Activated naive CD8-positive, alpha-beta T cell treated with anti-CD3 and anti-CD28 coated beads for 36 hours (primary cell): ENCODE measurements around the gene TGM5. TPM values are rescaled to one million over a fixed set of nuclear protein-coding genes. Genes with fewer than 3 reads are reported as not detected.
A peak's percentile ranks its signal among the peaks of the same experiment; 100 is the strongest.
"Not testable (repeated sequence)": the region's sequence is repeated elsewhere in the genome, so short reads cannot be mapped to it uniquely, and the experiment has no call there.

ENCODE experiments used
- DNase-seq: peaks from one replicate; pipeline ENCODE4 v3.0.0; 2021
- H3K27ac Mint-ChIP-seq: one replicate; pipeline ENCODE4 v1.8.0; 2022; ENCODE audit warnings: mild to moderate bottlenecking, moderate library complexity, mixed read lengths
- H3K27me3 Mint-ChIP-seq: one replicate; pipeline ENCODE4 v1.8.0; 2022; ENCODE audit warnings: mild to moderate bottlenecking, mixed read lengths
- H3K36me3 Mint-ChIP-seq: one replicate; pipeline ENCODE4 v1.8.0; 2021; ENCODE audit warnings: mild to moderate bottlenecking, mixed read lengths
- H3K4me1 Mint-ChIP-seq: one replicate; pipeline ENCODE4 v1.8.0; 2021; ENCODE audit warnings: mixed read lengths
- H3K4me3 Mint-ChIP-seq: one replicate; pipeline ENCODE4 v1.8.0; 2022; ENCODE audit warnings: mild to moderate bottlenecking, moderate library complexity, mixed read lengths
- H3K9me3 Mint-ChIP-seq: one replicate; pipeline ENCODE4 v1.8.0; 2022; ENCODE audit warnings: mixed read lengths
- total RNA-seq, 2 experiments: library from RNA; stranded (reverse); gene quantifications; one replicate each; pipeline ENCODE4 v1.2.3, GENCODE V29; 2021

TGM5 gene
- total RNA-seq, 2 experiments from 2014 or later: 0.16 to 0.38 TPM

DNA sequence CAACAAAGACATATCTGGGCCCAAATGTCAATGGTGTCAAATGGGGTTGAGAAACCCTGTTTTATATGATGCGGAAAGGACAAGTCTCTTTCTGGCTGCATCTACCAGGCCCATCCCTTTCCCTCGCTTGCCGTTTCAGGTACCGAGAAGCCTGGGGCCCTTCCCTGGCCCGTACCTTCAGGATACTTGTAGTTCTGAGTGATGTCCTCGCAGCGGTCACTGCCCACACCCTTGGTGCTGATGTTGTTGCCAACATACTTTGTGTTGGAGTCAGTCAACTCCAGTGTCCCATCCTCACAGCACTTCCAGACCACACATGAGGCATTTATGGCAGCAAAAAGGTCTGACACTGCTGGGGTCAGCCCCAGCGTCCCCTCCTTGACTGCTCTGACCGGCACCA lies 59.7 kb downstream of the TGM5 start:
- Mint-ChIP-seq H3K4me1 (peaks cover 4% of the 10 kb centered on the region), H3K9me3 (no peaks in the 10 kb centered on the region), H3K4me3 (no peak overlapping the region), H3K27me3 (peaks cover 16% of the 10 kb centered on the region), H3K27ac (no peak overlapping the region), H3K36me3 (no peaks in the 10 kb centered on the region)
- no peak for DNase-seq

DNA sequence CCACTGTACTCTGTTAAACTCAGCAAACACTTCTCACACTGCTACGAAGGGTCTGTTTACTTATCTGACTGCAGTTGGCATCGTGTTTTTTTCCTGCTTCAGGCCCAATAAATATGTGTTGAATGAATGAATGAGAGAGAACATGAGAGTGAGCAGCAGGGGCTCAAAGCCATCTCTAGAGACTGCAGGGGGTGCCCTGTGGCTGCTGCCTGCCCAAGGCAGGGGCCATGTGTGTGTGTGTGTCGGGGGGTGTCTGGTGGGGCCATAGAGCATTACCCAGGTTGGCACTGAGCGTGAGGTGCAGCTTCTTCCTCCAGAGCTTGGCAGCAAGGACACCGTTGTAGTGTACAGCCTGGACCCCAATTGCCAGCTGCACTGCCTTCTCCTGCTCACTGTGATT lies 60.7 kb downstream of the TGM5 start:
- DNase-seq: no peak
- no peaks in the 10 kb centered on the region for H3K36me3 Mint-ChIP-seq

DNA sequence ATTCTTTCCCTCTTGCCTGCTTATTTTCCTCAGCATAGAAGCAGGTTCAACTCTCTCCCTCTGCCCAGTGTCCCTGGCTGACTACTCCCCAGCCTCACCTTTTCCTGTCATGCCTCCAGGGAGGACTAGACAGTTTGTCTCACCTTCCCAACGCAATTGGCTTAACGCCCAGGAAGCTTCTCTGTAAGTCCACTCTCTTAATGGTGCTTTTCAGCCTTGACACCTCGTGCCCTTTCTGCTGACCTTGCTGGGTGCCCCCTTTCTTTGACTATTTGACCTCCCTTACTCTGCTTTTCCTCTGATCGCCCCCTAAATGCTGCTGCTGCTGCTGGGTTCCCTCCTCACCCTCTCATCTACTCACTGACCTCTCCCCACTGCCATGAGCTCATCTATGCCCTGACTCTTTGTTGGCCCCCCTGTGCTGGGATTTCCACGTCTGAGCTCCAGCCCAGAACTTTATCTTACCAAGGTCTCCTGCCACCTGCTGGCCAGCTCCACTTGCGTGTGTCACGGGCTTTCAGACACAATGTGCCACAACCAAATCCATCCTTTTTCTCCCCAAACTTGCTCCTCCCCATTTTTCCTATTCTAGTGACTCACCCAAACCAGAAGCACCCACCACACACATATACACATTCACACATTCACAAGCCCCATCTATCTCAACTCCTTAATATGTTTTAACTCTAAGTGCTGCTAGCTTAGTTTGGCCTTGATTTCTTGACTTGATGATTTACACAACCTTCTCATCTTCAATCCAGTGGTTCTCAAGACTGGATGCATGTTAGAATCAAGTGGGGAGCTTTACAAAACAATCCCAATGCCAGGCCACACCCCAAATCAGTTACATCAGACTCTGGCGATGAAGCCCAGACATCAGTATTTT lies 62.5 kb downstream of the TGM5 start:
- peaks cover 2% of the 10 kb centered on the region for H3K9me3 Mint-ChIP-seq
- H3K4me1 Mint-ChIP-seq: peaks cover 7% of the 10 kb centered on the region
- H3K27me3 Mint-ChIP-seq: peaks cover 3% of the 10 kb centered on the region
- no peak overlapping the region for H3K27ac Mint-ChIP-seq
- peak; percentile 50 for DNase-seq
- H3K4me3 Mint-ChIP-seq: no peak overlapping the region
- peaks cover 2% of the 10 kb centered on the region for H3K36me3 Mint-ChIP-seq

More for the DNA sequence above, 60.7 kb downstream of the TGM5 start:
- peaks cover 4% of the 10 kb centered on the region for H3K4me1 Mint-ChIP-seq
- no peak overlapping the region for H3K4me3 Mint-ChIP-seq
- no peaks in the 10 kb centered on the region for H3K9me3 Mint-ChIP-seq
- H3K27me3 Mint-ChIP-seq: peaks cover 16% of the 10 kb centered on the region
- H3K27ac Mint-ChIP-seq: no peak overlapping the region

- Mint-ChIP-seq H3K27me3 (no peaks in the 10 kb centered on the region), H3K27ac (no peak overlapping the region), H3K4me3 (no peak overlapping the region), H3K9me3 (peaks cover 7% of the 10 kb centered on the region), H3K4me1 (peaks cover 7% of the 10 kb centered on the region), H3K36me3 (peaks cover 19% of the 10 kb centered on the region)
- no peak for DNase-seq
Measured at GRCh38 chr15:43199945-43200488, 66.7 kb downstream of the TGM5 start.

- H3K27me3 Mint-ChIP-seq: no peaks in the 10 kb centered on the region
- peaks cover 7% of the 10 kb centered on the region for H3K9me3 Mint-ChIP-seq
- H3K4me1 Mint-ChIP-seq: peaks cover 2% of the 10 kb centered on the region
- peaks cover 21% of the 10 kb centered on the region for H3K36me3 Mint-ChIP-seq
- no peak overlapping the region for H3K4me3 Mint-ChIP-seq
- H3K27ac Mint-ChIP-seq: no peak overlapping the region
- DNase-seq: no peak
Measured at GRCh38 chr15:43198992-43199391, 67.7 kb downstream of the TGM5 start.

GRCh38 chr15:43198556-43198955 lies 68.2 kb downstream of the TGM5 start:
- H3K4me1 Mint-ChIP-seq, DNase-seq, H3K4me3 Mint-ChIP-seq, H3K27ac Mint-ChIP-seq, H3K9me3 Mint-ChIP-seq, H3K27me3 Mint-ChIP-seq: not testable (repeated sequence)
- peaks cover 21% of the 10 kb centered on the region for H3K36me3 Mint-ChIP-seq

DNA sequence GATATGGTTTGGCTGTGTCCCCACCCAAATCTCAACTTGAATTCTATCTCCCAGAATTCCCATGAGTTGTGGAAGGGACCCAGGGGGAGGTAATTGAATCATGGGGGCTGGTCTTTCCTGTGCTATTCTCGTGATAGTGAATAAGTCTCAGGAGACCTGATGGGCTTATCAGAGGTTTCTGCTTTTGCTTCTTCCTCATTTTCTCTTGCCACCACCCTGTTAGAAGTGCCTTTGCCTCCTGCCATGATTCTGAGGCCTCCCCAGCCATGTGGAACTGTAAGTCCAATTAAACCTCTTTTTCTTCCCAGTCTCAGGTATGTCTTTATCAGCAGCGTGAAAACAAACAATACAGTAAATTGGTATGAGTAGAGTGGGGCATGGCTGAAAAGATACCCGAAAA lies 69.0 kb downstream of the TGM5 start:
- not testable (repeated sequence) for H3K4me1 Mint-ChIP-seq, H3K9me3 Mint-ChIP-seq, H3K27me3 Mint-ChIP-seq, DNase-seq, H3K27ac Mint-ChIP-seq, H3K4me3 Mint-ChIP-seq
- peaks cover 21% of the 10 kb centered on the region for H3K36me3 Mint-ChIP-seq

DNA sequence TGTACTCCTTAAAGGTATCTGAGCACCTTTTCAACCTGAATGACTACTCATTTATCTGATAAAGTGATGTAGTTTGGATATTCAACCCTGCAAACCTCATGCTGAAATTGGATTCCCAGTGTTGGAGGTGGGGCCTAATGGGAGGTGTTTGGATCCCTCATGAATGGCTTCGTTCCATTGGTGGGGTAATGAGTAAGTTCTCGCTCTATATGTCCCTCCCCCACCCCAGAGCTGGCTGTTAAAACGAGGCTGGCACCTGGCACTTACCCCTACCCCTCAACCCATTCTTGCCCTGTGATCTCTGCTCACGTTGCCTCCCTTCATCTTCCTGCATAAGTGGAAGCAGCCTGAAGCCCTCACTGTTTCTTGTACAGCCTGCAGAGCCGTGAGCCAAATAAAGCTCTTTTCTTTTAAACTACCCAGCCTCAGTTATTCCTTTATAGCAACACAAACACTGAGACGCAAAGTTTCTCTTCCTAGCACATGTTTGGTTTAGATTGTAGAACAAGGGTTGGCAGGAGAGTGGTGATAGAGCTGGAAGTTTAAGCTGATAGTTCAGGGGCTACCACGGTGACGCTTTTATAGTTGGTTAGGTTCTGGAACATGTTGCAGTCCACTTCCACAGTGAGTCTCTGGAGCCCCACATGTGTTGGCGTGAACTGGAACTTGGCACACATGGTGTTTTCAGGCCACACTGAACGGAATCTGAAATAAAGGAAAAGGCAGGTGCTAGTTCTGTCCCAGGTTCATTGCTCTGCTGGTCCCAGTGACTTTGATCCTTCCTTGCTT lies 69.8 kb downstream of the TGM5 start:
- no peak for DNase-seq
- no peak overlapping the region for H3K27ac Mint-ChIP-seq
- H3K4me3 Mint-ChIP-seq: no peak overlapping the region
- peaks cover 2% of the 10 kb centered on the region for H3K4me1 Mint-ChIP-seq
- H3K9me3 Mint-ChIP-seq: peaks cover 7% of the 10 kb centered on the region
- H3K27me3 Mint-ChIP-seq: no peaks in the 10 kb centered on the region
- H3K36me3 Mint-ChIP-seq: peaks cover 21% of the 10 kb centered on the region

DNA sequence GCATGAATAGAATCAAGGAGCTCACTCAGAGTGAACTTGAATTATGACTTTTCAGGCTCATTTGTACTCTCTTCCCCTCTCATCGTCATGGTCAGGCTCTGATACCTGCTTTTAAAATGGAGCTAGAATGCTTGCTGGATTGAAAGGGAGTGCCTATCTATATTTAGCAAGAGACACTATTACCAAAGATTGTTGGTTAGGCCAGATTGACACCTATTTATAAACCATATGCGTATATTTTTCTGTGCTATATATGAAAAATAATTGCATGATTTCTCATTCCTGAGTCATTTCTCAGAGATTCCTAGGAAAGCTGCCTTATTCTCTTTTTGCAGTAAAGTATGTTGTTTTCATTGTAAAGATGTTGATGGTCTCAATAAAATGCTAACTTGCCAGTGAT lies 71.9 kb downstream of the TGM5 start:
- DNase-seq: no peak
- peaks cover 21% of the 10 kb centered on the region for H3K36me3 Mint-ChIP-seq
- H3K9me3 Mint-ChIP-seq: peaks cover 6% of the 10 kb centered on the region
- H3K4me1 Mint-ChIP-seq: peaks cover 3% of the 10 kb centered on the region
- no peak overlapping the region for H3K4me3 Mint-ChIP-seq
- no peak overlapping the region for H3K27ac Mint-ChIP-seq
- H3K27me3 Mint-ChIP-seq: no peaks in the 10 kb centered on the region

- Mint-ChIP-seq H3K27ac (no peak overlapping the region), H3K4me3 (no peak overlapping the region), H3K4me1 (peaks cover 8% of the 10 kb centered on the region), H3K9me3 (peaks cover 5% of the 10 kb centered on the region), H3K27me3 (no peaks in the 10 kb centered on the region), H3K36me3 (peaks cover 24% of the 10 kb centered on the region)
- no peak for DNase-seq
Measured at GRCh38 chr15:43193710-43194109, 73.0 kb downstream of the TGM5 start.

GRCh38 chr15:43190178-43190577 lies 76.5 kb downstream of the TGM5 start:
- Mint-ChIP-seq H3K27me3 (no peaks in the 10 kb centered on the region), H3K4me1 (peaks cover 20% of the 10 kb centered on the region), H3K9me3 (no peaks in the 10 kb centered on the region), H3K4me3 (no peak overlapping the region), H3K36me3 (peaks cover 8% of the 10 kb centered on the region), H3K27ac (no peak overlapping the region)
- DNase-seq: no peak

DNA sequence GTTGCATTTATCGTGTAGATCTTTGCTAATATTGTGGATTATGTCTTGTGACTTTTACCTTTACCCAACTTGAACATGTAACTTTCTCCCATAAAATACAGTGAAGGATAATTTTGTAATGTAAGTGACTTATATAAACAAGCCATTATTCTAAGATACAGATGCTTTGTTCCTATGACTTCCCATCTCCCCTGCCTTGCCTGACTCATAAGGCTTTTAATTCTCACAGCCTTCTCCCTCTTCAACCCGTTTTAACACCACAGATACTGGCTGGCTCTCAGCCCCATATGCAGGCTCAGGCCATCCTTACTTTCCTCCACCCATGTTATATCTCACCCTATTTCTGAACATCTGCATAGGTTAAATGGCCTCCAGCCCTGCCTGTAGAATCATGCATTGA lies 77.4 kb downstream of the TGM5 start:
- Mint-ChIP-seq H3K9me3 (no peaks in the 10 kb centered on the region), H3K27me3 (no peaks in the 10 kb centered on the region), H3K36me3 (peaks cover 7% of the 10 kb centered on the region), H3K27ac (no peak overlapping the region), H3K4me3 (no peak overlapping the region), H3K4me1 (peaks cover 24% of the 10 kb centered on the region)
- DNase-seq: no peak

- Mint-ChIP-seq H3K9me3 (no peaks in the 10 kb centered on the region), H3K4me1 (peaks cover 24% of the 10 kb centered on the region), H3K27me3 (no peaks in the 10 kb centered on the region), H3K27ac (no peak overlapping the region), H3K36me3 (peaks cover 7% of the 10 kb centered on the region), H3K4me3 (no peak overlapping the region)
- DNase-seq: no peak
Measured at GRCh38 chr15:43187544-43188155, 79.1 kb downstream of the TGM5 start.

- Mint-ChIP-seq H3K27me3 (no peaks in the 10 kb centered on the region), H3K4me1 (peaks cover 21% of the 10 kb centered on the region), H3K4me3 (peak overlapping the region; percentile 93), H3K27ac (peak overlapping the region; percentile 89), H3K36me3 (peaks cover 9% of the 10 kb centered on the region), H3K9me3 (no peaks in the 10 kb centered on the region)
- DNase-seq: no peak
Measured at GRCh38 chr15:43186003-43186353, 80.8 kb downstream of the TGM5 start.
